ENCODE results near the gene PRKCE.

PRKCE gene

DNA sequence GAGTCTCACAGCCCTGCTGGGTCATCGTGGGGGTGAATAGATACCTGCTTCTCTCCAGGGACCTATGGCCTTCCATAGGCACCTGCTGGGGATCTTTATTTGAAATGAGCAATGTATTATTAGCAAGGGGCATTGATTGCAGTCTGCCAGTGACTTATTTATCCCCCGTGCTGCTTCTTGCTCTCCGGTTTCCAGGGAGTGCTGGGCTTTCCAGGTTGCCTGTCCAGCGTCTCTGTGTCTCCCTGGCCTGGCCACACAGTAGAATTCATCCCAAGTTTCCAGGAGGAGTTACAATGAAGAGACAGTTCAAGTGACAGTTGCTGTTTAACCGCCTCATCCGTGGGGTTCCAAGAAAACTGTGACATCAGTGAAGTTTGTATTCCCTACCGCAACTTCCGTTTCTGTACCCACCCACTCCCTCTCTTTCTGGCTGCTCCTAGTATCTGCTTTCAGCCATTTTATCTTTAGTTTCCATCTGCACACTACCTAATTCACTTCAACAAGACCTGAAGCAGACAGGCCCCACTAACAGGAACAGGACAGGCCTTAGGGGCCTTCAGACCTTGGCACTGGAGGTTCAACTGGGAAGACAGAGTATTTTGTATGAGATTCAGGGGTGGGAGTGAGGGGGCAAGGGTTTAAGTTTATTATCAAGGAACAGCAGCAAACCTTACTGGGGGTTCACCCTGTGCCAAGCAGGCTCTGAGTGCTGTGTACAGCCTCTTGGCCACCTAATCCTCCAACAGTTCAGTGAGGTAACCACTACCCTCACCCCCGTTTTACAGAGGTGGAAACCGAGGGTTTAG is 134.8 kb downstream of the PRKCE start:
- peak; percentile 93 for DNase-seq

DNA sequence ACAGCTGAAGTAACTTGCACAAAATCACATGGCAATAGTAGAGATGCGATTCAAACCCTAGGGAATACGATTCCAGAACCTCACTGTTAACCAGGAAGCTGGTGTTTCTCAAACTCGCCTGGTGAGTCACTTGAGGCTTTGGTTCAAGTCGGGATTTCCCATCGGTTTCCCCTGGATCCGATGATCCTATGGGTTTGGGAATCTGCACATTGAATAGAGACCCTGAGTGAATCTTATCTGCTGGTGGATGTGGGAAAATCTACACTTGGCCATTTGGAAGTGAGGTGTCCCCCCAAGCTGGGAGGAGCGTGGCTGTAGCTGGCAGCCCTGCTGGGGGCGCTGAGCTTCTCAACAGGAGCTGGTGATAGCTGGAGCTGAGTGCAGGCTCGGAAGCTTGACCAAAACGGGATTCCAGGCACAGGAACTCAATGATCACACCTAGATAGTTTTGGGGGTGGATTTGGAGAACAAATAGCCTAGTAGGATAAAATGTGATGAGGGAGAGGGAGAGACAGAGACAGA is 135.4 kb downstream of the PRKCE start:
- no peak for DNase-seq

DNA sequence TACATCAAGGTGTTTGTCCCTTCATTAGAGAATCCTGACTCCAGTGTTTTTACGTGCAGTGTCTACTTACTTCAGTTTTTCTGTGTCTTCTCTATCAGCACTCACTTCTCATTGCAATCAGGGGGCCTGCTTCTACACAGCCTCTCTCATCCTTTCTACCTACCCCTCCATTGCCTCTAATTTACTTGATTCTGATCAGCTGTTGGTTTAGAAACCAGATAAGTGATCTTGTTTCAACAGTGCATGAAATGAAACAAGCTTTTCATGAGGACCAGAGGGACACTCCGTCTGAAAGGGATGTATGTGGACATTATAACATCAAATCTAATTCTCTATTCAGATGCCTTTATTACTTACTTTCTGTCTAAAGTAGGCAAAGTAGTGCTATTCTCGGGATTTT is 136.9 kb downstream of the PRKCE start:
- DNase-seq = no peak

DNA sequence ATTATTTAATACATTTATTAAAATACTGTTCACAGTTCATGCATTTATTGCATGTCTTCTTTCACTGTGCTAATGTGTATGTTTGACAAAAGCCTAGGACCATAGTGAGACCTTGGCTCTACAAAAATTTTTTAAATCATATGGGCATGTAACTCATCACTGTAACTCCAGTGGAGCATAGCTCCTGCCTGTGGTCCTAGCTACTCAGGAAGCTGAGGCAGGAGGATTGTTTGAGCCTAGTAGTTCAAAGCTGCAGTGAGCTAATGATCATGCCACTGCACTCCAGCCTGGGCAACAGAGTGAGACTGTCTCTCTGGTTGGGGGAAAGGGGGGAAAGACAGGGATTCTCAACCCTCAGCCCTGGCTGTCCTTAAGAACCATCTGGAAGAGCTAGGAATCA is 137.8 kb downstream of the PRKCE start:
- no peak for DNase-seq

DNA sequence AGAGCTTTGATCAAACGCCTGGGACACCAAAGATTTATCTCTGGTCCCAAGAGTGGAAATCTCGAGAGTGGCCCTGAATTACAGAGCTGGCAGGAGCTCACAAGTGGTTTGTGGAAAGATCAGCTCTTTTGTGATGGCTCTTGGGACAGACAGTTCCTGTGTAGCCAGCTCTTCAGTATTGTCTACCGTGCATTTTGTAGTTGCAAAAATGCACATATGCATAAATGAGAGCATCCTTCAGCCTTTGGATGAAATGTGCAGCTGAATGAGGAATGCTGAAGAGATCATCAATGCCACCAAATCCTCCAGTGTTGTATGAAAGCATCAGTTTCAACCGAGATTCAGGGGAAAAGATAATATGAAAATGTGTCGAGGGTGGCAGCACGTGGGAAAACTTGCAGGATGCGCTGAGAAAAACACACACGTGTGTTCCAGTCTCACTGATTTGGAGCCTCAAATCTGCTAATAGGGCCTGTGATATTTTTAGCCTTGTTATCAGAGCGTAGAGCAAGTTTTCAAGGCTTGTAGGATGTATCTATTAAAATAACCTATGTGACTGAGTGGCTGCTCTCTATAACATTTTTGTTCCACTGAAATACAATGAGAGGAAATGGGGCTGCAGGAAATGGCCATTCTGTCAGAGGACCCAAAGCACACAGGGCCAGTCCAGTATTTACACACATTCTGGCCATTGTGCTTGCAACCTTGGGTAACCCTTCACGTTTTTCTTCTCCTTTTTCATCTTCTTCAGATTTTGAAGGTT is 138.7 kb downstream of the PRKCE start:
- DNase-seq = no peak

DNA sequence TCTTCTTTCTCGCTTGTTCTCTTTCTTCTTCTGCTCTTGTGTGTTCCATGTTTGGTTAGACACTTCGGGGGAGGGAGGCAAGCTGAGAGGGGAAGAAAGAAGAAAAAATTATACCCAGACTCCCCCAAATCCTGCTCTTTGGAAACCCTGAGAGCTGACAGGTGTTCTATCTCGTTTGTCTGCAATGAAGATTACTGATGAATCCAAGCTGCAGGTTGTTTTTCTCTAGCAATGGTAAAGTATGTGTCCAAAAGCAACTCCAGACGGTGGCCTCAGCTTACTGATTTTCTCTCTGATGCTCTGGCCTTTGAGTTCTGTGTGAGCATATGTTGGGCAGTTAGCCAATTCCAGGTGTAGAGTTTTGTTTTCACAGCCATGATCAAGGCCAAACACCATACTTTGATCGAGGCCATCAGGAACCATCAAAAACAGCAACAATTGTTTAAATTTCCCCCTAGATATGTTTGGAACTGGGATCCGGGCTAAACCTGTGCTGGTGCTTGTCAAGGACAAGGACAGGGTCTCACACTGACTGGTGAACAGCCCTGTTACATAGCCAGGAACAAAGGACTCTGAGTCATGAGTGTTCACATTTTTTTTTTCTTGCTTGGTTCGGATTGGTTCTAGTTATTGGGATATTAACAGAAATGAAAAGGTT is 142.0 kb downstream of the PRKCE start:
- no peak for DNase-seq

DNA sequence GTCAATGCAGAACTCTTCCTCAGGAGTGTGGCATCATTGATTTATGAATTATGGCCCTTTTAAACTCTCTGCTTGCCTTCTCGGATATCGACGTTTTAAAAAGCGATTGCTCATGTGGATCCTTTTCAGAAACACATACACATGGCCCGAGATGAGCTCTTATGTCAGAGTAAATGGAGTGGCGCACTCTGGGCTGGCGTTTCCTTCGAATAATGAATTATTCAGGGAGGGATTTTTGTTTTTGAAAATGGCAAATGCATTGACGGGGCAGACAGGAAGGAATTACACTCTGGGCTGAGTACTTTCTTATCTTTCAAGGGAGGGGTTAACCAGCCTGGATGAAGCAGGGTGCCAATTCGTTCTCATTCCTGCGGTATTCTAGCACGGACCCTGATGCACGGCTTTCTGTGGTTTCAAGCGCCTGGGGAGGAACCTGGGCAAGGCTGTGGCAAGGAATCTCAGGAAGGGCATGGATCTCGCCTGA is 142.7 kb downstream of the PRKCE start:
- DNase-seq = peak; percentile 66

DNA sequence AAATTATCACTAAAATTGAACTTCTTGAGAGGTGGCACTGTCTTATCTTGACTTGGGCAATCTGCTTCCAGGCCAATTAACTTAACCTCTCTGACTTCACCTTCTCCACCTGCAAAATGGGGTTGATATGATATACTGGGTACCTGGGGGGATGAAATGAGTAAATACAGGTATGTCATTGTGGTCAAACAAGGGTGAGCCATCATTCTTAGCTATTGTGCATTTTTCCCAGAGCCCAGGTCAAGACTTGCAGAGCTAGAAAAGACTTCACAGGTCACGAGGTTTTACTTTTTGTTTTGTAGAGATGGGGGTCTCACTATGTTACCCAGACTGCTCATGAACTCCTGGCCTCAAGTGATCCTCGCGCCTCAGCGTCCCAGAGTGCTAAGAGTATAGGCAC is 145.0 kb downstream of the PRKCE start:
- DNase-seq = no peak

DNA sequence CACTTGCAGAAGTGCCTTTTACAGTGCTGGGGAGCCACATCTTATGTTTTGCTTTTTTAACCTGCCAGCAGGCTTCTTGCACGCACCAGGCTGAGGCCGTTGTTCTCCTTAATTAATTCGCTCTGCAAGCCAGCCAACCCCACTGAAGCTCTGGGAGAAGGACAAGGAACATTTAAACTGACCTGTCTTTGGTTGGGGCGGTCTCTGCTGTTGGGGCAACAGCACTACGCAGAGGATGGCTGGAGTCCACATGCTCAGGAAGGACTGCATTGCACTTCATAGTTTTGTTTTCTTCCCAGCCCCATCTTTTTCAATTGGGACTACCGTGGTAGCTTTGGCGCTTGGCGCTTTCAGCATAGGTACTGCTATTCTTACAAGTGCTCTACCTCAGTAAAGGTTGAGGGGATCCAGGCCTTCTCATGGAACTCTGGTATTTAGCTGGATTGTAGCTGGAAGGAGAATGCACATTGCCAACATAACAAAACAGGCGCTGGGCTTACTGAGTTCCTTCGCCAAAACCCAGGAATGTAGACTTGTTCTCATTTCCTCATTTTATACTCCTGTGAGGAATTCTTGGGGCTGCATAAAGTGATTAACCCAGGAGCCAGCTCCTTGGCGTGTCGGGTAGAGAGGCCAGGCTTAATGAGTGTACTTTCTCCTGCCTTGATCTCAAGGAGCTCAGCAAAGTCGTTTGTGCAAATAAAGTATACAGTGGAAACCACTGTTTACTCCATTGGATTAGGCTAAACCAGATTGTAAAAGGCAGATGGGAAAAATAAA is 146.2 kb downstream of the PRKCE start:
- no peak for DNase-seq

DNA sequence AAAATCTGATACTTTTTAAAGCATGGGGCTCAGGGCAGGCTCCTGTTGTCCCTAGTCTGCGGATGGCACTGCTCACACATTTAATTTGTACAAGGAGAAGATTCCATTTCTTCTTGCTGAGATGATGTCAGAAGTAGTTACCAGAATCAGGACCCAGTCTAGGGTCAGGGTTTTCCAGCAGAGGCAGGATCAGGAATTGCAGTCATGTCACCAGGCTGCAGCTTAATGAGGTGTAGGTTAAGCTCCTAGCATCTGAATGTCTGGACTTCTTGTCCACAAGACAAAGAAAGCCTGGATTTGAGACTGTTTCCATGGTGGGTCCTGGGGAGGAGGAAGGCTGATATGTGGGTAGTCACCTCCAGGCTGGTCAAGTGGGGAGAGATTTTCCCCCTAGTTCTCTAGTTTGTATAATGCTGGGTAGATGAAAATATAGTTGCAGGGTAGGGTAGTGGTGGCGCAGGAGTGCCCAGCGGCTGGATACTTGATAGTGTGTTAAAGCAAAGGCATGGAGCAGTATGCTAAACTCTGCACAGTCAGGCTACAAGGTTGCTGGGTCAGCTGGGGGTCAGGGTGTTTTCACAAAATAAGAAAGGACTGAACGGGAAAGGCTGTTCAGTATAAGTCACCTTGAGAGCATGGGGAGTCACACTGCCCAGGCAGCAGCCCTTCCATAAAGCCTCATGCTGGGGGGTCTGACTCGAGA is 148.4 kb downstream of the PRKCE start:
- no peak for DNase-seq

DNA sequence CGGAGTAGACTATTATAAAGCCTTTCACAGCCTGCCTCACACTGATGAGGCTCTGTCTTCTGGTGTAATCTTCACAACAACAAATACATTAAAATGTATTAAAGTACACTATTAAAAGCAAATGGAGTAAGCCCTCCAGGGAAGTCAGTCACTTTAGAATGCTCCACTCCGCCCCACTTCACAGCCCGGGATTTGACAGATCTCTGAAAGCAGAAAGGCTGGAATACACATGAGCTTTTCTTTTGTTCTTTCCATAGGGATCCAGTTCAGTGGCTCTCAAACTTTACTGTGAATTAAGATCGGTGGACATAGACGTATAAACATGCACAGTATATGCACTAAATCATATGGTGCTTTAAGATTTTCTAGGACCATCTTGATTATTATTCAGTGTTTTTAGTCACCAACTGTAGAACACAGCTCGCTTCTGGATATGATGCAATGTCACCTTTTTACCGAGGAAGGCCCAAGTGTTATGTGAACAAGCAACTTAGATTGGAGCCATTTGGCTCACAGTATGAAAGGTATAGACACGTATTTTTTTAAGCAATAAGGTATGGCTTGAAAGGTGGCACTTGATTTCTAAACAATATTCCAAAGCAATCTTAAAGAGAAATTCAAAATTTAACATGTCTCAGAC is 151.1 kb downstream of the PRKCE start:
- DNase-seq = no peak

DNA sequence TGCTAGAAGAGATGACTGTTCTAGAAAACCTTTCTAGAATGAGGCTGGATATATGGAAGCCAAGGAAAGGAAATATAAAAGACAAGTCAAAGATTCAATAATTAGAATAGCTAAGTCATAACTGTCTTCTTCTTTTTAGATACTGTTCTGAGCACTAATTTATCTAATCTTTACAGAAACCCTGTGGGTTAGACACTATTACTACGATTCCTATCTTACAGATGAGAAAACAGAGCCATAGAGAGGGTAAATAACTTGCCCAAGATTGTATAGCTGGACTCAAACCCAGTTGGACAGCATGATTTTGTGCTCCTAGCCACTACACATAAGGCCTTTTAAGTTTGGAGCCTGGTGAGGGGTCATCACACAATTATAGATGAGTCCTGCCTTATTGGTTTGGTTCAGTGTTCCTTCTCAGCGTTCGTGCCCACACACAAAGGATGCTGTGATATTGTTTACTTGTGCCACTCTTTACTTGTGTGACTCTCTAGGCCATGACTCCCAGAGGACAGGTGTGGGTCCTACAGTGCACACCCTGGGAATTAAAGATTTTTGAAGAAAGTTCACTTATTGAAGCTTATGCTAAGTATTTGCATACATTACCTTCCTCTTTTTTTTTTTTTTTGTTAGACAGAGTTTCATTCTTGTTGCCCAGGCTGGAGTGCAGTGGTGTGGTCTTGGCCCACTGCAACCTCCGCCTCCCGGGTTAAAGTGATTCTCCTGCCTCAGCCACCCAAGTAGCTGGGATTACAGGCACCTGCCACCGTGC is 153.7 kb downstream of the PRKCE start:
- peak; percentile 52 for DNase-seq

DNA sequence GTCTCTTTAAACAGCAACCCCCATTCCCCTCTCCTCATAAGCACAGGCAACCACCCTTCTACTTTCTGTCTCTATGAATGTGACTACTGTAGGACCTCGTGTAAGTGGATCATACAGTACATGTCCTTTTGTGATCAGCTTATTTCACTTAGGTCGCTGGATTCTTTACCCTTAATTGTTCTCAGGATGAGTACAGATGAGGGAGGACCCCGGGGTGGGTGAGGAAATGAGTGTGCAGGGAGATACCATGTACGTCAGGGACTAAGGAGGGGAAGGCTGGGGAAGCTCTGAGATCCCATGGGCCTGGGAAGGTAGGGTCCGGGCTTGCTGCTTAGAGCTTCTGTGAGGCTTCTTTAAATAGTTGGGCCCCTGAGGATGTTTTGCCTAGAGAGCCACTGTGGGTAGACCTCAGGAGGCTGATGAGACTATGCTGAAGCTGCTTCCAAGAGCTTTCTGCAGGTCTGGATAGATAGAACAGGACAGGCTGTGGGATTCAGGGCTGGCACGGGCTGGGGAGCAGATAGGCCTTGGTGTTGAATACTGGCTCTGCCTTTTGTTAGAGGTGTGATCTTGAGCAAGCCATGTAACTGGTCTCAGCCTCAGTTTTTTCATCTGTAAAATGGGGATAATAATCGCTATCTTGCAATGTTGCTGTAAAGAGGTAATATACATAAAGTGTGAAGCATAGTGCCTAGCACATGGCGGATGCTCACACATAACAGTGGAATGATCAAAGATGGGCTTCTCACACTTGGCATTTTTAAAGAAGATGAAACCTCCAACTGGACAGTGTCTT is 155.3 kb downstream of the PRKCE start:
- no peak for DNase-seq

DNA sequence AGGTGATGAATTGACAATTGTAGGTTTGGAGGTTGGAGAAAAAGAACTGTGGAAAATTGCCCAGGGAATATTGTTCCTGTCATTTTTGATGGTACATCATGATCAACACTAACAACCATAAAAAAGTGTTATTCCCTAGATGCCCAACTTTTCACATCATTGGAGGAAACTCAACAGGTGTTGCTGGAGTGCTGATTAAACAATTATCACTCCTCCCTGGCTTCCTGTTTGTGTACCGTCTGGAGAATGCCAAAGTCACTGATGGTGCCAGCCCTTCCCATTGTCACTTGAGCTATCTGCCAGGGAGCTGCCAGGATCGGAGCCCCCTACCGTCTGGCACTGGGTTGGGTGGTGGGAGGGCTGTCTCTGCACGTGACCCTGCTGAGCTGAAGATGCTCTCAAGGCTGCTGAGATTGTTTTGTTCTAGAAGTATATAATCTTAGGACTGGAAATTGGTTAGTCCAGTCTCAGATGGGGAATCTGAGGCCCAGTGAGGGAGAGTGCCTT is 156.9 kb downstream of the PRKCE start:
- DNase-seq = no peak

DNA sequence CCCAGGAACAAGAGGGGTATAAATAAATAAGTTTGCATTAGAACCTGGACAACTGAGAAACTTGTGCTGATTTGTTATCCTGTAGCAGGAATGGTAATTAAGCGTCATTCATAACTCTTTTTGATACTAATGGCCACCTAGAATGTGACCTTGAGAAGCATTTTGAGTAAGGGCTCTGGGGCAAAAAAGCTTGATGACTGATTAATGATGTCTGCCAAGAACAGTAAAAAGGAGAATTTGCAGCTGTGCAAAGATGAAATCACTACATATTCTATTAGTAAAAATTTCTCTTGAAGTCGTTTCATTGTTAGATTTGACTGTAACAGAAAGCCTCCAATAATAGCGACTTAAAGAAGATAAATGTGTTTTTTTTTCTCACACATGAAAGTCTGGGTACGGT is 157.7 kb downstream of the PRKCE start:
- no peak for DNase-seq

DNA sequence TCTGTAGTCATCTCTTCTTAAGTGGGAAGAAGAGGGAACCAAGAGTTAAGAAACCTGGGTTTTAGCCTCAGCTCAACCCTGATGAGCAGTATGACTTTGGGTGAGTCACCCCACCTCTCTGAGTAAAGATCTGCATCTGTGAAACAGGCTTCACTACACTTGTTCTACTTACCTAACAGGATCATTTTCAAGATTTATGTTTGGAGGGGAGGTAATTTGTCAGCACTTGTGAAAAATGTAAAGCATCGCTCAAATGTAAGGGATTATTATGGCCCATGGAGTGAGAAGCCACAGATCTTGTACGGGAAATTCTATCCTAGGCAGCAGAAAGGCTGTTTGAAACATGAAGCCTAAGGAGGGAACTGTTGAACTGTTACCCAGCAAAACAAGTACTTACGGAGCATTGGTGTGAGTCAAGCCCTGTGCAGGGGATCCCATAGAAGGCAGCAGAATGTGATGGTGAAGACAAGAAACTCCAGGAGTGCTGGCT is 160.6 kb downstream of the PRKCE start:
- DNase-seq = no peak

DNA sequence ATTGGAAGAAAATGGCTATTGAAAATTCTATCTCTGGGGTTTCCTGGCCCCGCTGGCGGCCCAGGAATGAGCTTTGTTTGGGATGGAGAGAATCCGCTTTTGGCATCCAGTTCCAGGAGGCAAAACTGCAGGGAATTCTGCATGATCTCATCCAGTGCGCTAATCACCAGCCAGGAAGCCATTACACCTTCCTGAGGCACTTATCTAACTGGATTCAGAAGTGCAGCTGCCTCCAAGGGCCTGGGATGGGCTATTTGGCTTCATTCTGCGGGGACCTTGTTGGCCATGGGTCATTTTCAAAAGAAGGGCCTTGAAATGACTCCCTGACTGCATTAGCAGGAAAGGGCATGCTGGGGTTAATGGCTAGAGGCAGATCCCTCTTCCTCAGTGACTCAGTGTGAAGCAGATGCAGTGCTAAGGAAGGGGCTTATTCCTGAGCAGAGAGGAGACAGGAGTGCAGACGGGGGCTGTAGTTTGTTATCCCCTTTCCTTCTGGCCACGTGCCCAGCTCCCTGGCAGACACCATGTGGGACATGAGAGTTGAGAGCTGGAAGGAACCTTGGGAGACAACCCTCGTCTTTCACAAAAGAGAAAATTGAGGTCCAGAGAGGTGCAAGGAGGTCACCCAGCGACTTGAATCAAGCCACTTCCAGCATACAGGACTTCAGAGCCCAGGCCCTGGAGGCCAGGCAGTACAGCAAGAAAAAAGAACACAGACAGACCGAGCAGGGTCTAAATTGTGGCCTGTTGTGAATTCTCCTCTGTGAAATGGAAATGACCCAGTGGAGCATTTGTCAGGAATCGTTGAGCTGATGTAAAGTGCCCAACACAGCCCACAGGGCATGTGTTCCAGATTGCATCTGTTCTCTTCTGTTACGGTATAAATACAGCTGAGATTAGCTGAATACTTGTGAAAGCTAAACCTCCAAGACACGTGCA is 161.8 kb downstream of the PRKCE start:
- DNase-seq = no peak

DNA sequence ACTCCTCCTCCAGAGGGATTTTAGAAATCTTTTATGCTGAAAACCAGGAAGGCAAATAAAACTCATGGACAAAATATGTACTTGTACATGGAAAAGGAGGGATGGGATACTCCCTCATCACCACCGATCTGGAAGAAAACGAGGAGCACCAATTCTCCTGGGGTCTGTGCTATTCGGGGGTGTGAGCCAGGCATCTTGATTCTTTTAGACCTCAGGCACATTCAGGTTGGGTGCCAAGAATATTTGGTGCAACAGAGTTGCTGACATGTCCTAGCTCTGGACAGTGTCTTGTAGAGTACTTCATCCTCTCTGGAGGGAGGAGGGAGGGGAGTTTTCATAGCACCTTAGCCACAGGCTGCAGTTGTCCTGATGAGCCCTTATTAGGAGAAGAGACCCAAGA is 163.0 kb downstream of the PRKCE start:
- DNase-seq = no peak
